ENCODE measurements around the gene SH3PXD2B. TPM values are rescaled to one million over a fixed set of nuclear protein-coding genes. Genes with fewer than 3 reads are reported as not detected.
"Not testable (repeated sequence)": the region's sequence is repeated elsewhere in the genome, so short reads cannot be mapped to it uniquely, and the experiment has no call there.

Gene SH3PXD2B
- polyA plus RNA-seq, 10 donors: 29.8 to 45.2 (median 34.9) TPM

GRCh38 chr5:172486912-172487311, 32.6 kb upstream of the SH3PXD2B start:
- DNase-seq: no peak

GRCh38 chr5:172486451-172486850, 32.1 kb upstream of the SH3PXD2B start:
- no peak for DNase-seq

- DNase-seq: no peak
Observed at GRCh38 chr5:172485511-172486202, 31.3 kb upstream of the SH3PXD2B start.

DNA sequence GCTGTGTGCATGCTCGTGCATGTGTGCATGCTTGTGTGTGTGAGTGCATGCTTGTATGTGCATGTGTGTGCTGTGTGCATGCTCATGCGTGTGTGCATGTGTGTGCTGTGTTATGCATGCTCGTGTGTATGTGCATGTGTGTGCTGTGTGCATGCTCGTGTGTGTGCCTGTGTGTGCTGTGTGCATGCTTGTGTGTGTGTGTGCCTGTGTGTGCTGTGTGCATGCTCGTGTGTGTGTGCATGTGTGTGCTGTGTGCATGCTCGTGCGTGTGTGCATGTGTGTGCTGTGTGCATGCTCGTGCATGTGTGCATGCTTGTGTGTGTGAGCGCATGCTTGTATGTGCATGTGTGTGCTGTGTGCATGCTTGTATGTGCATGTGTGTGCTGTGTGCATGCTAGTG, 30.3 kb upstream of the SH3PXD2B start:
- DNase-seq: no peak

DNA sequence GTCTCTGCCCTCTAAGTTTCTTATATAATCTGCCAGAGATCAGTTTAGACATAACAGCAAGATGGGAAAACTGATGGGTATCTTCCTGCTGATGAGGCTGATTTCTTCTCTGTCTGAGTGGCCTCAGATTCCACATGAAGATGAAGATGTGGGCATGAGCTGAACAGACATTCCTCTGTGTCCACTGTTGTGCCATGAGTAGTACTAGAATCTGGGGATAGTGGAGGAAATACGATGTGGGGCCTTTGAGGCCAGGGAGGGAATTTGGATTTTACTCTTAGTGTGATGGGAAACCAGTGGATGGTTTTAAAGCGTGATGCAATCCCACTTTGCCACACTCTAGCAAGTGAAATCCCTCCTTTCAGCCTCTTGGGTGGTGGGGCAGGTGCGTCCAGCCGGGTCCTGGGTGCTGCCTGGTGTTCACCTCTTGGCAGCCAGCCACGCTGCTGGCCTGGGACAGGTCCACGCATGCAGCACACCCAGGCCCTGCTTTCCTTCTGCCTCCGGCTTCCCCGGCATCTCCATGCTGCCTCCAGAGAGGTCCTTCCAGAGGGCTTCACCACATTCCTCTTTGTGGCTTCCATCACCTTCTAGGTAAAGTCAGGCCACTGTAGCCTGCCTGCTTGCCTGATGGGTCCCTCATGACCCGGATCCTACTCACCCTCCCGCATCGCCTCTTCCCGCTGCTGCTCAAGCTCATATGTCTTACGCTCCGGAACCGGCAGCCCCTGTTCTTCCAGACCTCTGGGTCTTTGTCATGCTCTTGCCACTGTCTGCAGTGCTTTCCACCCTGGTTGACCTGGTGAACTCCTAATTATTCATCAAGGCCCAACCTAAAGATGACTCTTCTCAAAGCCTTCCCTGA, 28.1 kb upstream of the SH3PXD2B start:
- DNase-seq: no peak

- no peak for DNase-seq
Observed at GRCh38 chr5:172481011-172481800, 26.9 kb upstream of the SH3PXD2B start.

GRCh38 chr5:172479784-172480115, 25.4 kb upstream of the SH3PXD2B start:
- DNase-seq: no peak

DNA sequence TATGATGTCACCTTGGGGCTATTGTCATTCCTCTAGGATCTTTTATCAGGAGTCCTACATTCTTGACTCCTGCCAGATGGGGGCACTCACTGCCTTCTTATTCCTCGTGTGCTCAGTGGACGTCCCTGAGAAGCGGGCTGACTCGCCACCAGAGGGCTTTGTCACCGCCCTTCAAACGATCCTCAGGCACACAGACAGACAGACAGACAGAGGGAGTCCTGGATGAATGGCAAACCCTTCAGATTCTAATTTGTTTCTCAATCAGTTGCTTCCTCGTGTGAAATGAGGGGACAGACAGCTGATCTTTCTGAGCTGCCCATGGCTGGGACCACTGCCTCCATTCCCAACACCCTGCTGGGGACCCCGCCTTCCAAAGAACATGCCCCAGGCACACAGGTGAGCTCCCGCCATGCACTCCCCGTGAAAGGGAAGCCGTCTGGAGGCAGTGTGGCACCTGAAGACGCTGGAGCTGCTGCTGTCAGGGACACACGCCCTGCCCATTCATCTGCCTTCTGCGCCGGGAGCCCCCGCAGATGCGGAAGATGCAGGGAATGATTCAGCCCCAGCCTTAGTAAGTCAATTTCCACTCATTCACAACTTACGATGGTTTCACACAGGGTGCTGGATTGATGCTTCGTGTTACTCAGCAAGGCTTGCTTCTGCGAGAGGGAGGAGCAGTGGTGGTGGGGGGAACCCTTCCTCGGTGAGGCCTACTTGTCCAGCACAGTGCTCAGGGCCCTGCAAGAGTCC, 24.9 kb upstream of the SH3PXD2B start:
- peak; percentile 88 to 93 (median 90) for DNase-seq

GRCh38 chr5:172478695-172479033, 24.3 kb upstream of the SH3PXD2B start:
- DNase-seq: not testable (repeated sequence)

- DNase-seq: no peak
Observed at GRCh38 chr5:172478256-172478655, 23.9 kb upstream of the SH3PXD2B start.

- DNase-seq: no peak
Observed at GRCh38 chr5:172477466-172477865, 23.1 kb upstream of the SH3PXD2B start.

DNA sequence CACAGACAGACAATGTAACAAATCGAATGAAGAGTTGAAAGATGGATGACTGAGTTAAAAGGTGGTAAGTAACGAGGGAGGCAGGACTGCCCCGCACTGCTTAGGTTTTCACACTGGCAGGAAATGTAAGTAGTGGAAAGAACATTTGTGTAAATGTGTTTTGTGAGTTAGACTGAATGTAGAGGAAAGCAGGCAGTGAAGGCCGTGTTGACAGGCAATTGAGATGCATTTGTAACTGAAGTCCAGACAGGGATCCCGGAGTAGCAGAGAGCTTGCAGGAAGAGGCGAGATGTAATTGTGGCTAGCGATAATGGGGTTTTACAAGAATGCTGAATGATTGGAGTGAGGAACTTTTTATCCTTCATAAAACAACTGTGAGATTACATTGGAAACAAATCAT, 20.0 kb upstream of the SH3PXD2B start:
- no peak for DNase-seq

GRCh38 chr5:172473427-172473826, 19.1 kb upstream of the SH3PXD2B start:
- DNase-seq: no peak

DNA sequence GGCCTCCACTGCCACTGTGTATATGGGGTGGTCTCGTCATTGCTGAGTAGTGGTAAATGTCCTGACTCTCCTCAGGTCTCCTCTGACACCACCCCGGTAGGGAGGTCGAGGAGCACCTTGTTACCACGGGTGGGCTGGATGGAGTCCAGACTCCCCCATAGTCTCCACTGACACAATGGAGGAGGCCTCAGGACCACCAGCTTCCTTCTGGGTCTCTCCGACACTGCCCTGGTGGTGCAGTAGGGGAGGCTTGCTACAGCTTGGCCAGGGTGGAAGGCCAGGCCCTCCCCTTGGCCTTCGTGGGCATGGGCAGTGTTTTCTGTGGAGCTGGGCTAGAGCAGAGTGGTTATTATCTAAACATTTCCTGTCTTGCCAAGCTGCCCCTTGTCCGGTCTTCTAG, 15.4 kb upstream of the SH3PXD2B start:
- DNase-seq: no peak

- DNase-seq: no peak
Observed at GRCh38 chr5:172466062-172466461, 11.7 kb upstream of the SH3PXD2B start.

DNA sequence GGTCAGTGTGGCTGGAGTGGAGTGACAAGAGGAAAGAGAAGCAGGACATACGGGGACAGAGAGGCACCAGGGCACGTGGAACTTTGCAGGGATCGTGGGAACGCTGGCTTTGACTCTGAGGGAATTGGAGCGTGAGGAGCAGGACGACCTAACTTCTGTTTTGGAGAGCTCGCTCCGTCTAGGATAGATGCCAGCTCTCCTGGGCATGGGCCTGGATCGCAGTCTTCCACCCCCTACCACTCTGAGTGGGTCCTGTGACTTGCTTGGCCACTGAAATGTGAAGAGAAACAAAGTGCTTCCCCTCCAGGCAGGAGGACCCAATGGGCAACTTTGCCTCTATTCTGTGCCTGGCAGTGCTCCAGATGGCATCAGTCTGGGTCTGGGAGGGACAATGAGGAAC, 8.7 kb upstream of the SH3PXD2B start:
- DNase-seq: no peak

GRCh38 chr5:172459783-172460165, 5.4 kb upstream of the SH3PXD2B start:
- no peak for DNase-seq

DNA sequence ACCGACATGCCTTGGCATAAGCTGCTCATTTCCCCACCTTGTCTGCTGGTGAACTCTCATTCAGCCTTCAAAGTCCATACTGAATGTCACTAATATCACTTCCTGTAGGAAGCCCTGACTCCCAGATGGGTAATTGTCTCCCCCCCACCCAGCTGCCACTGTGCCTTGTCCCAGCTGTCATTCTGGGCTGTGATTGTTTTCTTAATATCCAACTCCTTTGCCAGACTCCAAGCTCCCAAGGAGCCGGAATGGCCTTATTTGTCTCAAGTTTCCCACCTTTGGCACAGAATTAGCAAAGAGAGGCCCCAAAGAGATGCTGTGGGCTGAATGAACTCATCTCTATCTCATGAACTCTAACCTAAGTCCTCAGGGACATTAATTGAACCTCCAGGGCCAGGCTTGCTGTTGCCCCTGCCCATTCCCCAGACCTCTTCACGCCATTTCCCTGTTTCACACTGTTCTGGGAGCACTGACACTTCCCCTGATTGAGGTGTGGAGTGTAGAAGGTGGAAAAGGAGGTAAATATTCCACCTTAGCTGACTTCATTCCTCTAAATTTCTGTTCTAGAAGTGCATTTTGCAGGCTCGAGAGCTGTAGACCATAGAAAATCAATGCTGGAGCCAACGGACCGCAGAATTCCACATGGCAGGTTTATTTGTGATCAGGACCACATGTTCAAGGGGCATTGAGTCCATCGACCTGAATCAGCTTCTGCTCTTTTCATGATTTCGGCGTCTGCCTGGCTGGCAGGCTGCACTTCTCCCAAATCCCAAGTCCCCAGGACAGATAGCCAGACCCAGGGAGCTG, 4.9 kb upstream of the SH3PXD2B start:
- DNase-seq: no peak

DNA sequence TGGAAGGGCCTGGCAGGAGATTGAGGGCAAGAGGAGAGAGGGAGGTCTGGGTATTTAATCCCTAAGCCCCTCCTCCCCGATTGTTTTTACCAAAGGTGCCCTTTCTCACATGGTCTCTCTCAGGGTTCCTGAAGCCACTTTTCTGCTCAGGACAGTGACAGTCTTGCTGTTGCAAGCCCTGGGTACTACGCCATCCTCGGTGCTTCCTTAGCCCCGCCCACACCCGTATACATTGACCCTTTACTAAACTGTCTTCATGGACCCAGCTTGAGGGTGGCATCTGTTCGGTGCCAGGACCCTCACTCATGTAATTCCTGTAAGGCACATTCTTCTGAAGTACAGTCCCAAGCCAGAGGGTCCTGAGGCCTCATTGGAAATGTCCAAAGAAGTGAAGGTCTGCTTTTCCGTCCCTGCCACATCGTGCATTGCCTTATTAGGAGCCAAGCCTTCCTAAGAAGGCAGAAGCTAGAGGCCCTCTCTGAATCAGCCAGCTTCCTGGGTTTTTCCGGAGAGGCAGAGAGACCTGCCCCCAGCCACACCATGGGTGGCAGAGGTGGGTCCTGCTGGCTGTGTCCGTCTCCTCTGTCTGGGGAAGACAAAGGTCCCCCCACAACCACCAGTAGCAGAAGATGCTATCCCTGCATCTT, 1.9 kb upstream of the SH3PXD2B start:
- no peak for DNase-seq

DNA sequence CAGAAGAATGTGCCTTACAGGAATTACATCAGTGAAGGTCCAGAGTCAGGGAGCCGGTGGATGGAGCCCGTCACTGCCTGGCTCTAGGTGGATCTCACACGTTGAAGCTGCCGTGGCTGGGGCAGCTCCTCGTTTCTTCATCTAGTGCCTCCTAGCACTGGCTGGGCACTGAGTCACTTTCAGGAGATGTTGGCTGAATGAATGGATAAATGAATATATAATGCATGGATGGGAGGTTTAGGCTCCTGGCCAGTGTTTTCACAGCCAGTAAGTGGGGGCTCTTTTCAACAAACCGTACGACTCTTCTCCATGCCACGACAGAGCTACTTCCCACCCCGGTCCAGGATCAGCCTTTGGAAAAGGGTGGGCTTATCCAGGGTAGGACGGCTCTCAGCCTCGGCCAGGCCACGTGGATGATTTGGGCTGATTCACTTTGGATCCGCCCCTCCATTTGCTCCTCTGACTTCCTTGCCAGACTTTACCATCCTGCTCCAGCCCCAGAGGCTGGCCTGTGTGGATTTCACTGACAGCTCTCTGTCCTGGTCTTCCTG, 1.3 kb upstream of the SH3PXD2B start:
- peak in 2 of 3 donors; percentile 69 to 78 for DNase-seq
